HL-60 (cell line): ENCODE data around the gene FHIT.

Experiments
- CTCF ChIP-seq: IDR thresholded peaks from one replicate; pipeline ENCODE4 v1.5.1; 2011; ENCODE audit warnings: low read length, control low read depth, inconsistent platforms; ENCODE audit not compliant: insufficient read depth
- GABPA ChIP-seq: IDR thresholded peaks from 2 replicates; pipeline ENCODE4 v1.6.1; 2012; ENCODE audit warnings: low read depth
- POLR2AphosphoS5 ChIP-seq: IDR thresholded peaks from 2 replicates; pipeline ENCODE4 v1.6.1; 2012; ENCODE audit warnings: low read depth
- REST ChIP-seq: IDR thresholded peaks from 2 replicates; pipeline ENCODE4 v1.6.1; 2012; ENCODE audit warnings: low read depth; ENCODE audit not compliant: insufficient replicate concordance
- SPI1 ChIP-seq: IDR thresholded peaks from 2 replicates; pipeline ENCODE4 v1.6.1; 2012; ENCODE audit warnings: low read depth, mild to moderate bottlenecking, borderline replicate concordance

DNA sequence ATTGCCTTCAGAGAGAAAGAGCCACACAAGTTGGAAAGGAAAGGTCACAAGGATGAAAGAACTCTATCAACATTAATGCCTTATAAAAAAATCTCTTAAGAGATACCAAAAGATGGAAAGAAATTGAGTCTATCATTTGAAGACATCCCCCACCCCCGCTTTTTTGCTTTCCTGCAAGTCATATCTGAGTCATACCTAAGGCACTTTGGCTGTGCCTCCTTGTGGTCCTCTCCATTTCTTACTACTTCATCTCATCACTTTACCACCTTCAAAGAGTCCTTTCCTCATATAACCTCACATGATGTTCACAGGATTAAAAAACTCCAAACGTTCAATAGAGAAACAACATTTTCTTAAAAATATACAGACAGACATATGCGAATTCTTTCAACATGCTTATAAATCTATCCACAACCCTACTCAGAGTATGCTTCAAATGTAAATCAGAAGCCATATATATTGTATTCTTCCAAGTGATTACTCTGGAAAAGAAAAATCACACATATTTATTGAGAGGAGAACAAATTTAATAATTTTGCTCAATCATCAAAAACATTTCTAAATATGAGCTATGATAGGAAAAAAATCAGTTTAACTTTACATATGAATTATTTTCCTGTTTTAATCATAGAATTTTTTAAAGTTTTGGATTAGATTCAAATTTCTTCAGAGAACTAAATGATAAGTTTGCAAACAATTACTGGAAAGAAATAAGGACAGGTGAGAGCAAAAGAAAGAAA, 1197.6 kb downstream of the FHIT start:
- TF ChIP-seq CTCF, result no peak
- no peak for TF ChIP-seq REST
- TF ChIP-seq GABPA, result no peak
- TF ChIP-seq POLR2AphosphoS5, result no peak
- no peak for TF ChIP-seq SPI1
